Kidney epithelial cell (primary cell): ENCODE data around the gene LRCH4. TPM values are rescaled to one million over a fixed set of nuclear protein-coding genes. Genes with fewer than 3 reads are reported as not detected.
"Not testable (repeated sequence)": the region's sequence is repeated elsewhere in the genome, so short reads cannot be mapped to it uniquely, and the experiment has no call there.

Experiments used
- DNase-seq: peaks from one replicate; pipeline ENCODE4 v3.0.0-alpha.2; 2010; ENCODE audit warnings: low read depth
- H3K27me3 ChIP-seq: 2 replicates; pipeline ENCODE4 v1.6.0; 2011; ENCODE audit warnings: low read length; ENCODE audit not compliant: control insufficient read depth, insufficient read depth
- H3K36me3 ChIP-seq: 2 replicates; pipeline ENCODE4 v1.5.1; 2011; ENCODE audit warnings: low read length; ENCODE audit not compliant: control insufficient read depth, insufficient read depth
- H3K4me3 ChIP-seq: 2 replicates; pipeline ENCODE4 v1.5.1; 2011; ENCODE audit warnings: low read depth, mild to moderate bottlenecking, control low read depth, low read length
- total RNA-seq: library from RNA; depleted of rRNA; stranded (reverse); fragments of >200 nt; gene quantifications from 2 replicates; pipeline ENCODE4 v1.2.3, GENCODE V29; 2015
- TF ChIP-seq, protein P1 (sequence below): IDR thresholded peaks from 2 replicates; pipeline ENCODE4 v1.5.1; 2011; ENCODE audit warnings: mild to moderate bottlenecking, moderate library complexity, low read length, control low read depth, inconsistent platforms; ENCODE audit not compliant: insufficient read depth, poor library complexity, severe bottlenecking

LRCH4 gene
- total RNA-seq, 1 donor from 2014 or later = 69.0 TPM

DNA sequence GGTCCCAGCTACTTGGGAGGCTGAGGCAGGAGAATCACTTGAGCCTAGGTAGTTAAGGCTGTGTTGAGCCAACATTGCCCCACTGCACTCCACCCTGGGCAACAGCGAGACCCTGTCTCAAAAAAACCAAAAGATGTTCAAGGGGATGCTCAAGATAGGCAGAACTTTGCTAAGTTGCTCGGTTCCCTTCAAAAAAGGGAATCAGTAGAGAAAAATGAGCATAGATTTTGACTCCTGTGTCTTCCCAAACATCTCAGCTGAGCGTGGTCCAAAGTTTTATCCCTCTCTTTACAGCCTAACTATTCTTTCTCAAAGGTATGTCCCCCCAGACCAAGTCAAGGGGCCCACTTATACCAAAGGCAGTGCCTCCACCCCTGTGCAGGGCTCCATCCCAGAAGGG lies 32.9 kb downstream of the LRCH4 start:
- Histone ChIP-seq H3K36me3 (no peaks in the 10 kb centered on the region), H3K27me3 (no peaks in the 10 kb centered on the region), H3K4me3 (no peak overlapping the region)
- no peak for DNase-seq
- TF ChIP-seq, protein P1, sequence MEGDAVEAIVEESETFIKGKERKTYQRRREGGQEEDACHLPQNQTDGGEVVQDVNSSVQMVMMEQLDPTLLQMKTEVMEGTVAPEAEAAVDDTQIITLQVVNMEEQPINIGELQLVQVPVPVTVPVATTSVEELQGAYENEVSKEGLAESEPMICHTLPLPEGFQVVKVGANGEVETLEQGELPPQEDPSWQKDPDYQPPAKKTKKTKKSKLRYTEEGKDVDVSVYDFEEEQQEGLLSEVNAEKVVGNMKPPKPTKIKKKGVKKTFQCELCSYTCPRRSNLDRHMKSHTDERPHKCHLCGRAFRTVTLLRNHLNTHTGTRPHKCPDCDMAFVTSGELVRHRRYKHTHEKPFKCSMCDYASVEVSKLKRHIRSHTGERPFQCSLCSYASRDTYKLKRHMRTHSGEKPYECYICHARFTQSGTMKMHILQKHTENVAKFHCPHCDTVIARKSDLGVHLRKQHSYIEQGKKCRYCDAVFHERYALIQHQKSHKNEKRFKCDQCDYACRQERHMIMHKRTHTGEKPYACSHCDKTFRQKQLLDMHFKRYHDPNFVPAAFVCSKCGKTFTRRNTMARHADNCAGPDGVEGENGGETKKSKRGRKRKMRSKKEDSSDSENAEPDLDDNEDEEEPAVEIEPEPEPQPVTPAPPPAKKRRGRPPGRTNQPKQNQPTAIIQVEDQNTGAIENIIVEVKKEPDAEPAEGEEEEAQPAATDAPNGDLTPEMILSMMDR = no peak

DNA sequence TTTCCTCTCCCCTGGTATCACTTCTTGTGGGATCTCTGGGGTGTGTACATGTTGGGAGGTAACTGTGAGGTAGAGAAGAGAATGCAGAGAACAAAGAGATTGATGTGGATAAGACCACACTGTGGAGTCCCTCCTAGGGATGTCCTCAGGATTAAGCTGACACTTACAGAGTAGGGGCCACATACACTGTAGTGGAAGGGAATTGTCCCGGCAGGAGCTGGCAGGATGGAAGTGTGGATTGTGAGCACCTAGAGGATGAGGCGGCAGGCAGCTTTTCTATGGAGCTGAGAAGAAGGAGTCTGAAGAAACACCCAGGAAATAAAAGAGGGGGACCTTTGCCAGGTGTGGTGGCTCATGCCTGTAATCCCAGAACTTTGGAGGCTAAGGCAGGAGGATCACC lies 33.4 kb downstream of the LRCH4 start:
- no peak for DNase-seq
- TF ChIP-seq, protein P1 = no peak
- Histone ChIP-seq H3K4me3 (no peak overlapping the region), H3K27me3 (no peaks in the 10 kb centered on the region), H3K36me3 (no peaks in the 10 kb centered on the region)

DNA sequence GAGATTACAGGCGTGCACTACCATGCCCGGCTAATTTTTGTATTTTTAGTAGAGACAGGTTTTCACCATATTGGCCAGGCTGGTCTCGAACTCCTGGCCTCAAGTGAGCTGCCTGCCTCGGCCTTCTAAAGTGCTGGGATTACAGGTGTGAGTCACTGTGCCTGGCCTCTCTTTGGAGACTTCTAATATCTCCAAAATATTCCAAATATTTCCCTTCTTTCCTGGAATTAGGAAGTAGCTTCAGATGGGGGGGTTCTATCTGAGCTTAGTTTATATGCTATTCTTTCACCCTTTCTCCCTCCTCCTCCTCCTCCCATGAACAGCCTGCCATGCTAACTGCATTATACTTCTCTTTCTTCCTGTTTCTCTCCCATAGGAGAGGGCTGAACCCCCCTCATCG lies 37.5 kb downstream of the LRCH4 start:
- not testable (repeated sequence) for H3K4me3 ChIP-seq, DNase-seq, H3K36me3 ChIP-seq, H3K27me3 ChIP-seq

DNA sequence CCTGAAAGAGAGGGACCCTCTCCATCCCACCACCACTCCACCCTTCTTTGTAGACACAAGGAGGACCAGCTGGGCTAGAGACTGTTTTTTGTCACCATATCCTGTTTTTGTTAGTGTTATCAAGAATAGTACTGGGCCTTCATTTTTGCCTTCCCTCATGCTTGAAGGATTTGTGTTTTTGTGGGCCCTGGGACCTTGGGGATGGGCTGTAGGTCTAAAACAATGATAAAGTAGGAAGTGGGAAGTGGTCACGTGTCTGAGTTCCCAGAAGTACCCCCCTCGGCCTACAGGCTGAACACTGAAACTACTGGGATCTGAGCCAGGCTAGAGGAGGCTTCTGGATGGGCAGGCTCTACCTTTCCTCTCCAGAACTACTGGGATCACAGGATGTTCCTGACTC lies 38.1 kb downstream of the LRCH4 start:
- Histone ChIP-seq H3K27me3 (no peaks in the 10 kb centered on the region), H3K36me3 (no peaks in the 10 kb centered on the region), H3K4me3 (no peak overlapping the region)
- DNase-seq = no peak
- TF ChIP-seq, protein P1 = no peak

DNA sequence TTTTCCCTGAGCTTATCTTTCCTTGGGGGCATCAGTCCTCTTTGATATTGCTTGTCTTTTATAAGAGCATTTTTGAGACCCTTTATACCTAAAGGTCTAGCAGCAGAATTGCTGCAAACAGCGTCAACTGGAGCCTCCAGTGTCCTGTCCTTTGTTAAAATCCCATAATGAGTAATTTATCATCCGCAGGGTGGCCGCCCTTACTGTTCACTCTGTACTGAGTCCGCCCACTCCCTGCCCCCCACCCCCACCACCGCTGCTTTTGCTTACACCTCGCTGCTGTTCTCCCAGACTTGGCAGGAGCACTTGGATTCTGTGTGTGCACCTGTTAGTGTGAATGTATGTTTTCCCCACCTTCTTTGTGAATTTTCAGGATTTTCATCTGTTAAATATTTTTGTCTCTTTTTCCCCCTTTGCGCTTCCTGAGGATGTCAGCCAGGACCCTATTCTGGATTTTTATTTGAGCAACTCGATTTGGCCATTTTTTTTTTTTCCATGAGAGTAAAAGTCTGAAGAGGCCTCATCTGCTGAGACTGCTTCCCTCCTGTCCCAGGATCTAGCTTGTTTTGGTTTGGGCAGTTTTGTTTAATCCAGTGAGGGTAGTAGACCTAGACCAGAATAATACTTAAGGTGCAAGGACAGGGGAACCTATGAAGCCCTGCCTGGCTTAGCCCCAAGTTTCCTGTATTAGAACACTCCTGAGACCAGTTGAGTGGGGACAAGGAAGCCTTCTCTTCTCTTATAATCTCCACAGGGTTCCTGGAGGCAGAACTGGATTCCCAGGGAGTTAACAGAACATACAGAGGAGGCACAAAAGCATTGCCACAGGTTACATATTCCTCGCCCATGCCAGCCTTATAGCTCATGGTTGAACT lies 38.8 kb downstream of the LRCH4 start:
- Histone ChIP-seq H3K36me3 (no peaks in the 10 kb centered on the region), H3K4me3 (no peak overlapping the region), H3K27me3 (no peaks in the 10 kb centered on the region)
- TF ChIP-seq, protein P1 = no peak
- no peak for DNase-seq

DNA sequence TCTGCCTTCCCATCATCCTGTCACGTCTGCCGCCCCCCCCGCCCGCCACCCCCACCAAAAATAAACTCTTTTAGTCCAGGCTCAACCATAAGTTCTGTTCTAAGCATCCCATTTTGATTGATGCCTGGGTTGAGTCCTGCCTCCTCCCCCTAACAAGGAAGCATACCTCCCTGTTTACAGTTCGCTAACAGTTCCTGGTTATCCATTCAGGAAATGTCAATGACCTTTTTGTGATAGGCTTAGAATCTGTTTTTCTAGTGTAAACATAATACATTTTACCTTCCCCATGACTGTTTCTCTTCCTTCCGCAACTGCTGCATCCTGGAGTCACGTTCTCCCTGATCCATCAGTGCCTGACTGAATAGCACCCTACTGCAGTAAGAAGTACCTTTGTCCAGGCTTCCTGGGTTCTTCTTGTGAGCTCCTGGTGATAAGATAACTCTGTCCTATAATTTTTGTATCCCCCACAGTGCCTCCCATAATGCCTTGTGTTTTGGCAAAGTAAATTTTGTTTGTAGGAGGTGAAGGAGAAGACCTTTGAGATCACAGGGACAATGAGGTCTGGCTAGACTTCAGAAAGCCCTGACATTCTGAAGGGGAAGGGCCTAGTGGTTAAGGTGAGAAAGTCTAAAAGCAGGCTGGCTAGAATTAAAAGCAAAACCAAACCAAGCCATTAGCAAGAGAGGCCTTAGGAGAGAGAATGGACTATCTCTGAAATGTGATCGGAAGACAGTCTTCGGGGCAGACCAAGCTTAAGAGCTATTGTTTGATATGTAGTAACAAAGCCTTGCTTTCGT lies 39.6 kb downstream of the LRCH4 start:
- Histone ChIP-seq H3K27me3 (no peaks in the 10 kb centered on the region), H3K4me3 (no peak overlapping the region), H3K36me3 (no peaks in the 10 kb centered on the region)
- DNase-seq = no peak
- TF ChIP-seq, protein P1 = no peak
